Measurements from ENCODE around the gene PI3. TPM values are rescaled to one million over a fixed set of nuclear protein-coding genes. Genes with fewer than 3 reads are reported as not detected.
"Not testable (repeated sequence)": the region's sequence is repeated elsewhere in the genome, so short reads cannot be mapped to it uniquely, and the experiment has no call there.

Gene PI3
- not detected for polyA plus RNA-seq (ENCODE audit: insufficient read length)

- DNase-seq, result no peak
Observed at GRCh38 chr20:45174434-45175364, at the start of gene PI3. TSS of gene PI3 (plus strand) at chr20:45174902. CDS start at chr20:45174923, 21 bp downstream.

GRCh38 chr20:45128099-45128498 lies 46.6 kb upstream of the PI3 start:
- no peak for DNase-seq

GRCh38 chr20:45136911-45137310 lies 37.8 kb upstream of the PI3 start:
- no peak for DNase-seq

GRCh38 chr20:45138561-45139300 lies 36.0 kb upstream of the PI3 start:
- DNase-seq, result no peak

GRCh38 chr20:45139733-45140375 lies 34.8 kb upstream of the PI3 start:
- not testable (repeated sequence) for DNase-seq

- no peak for DNase-seq
Observed at GRCh38 chr20:45140836-45141235, 33.9 kb upstream of the PI3 start.

GRCh38 chr20:45149062-45149461 lies 25.6 kb upstream of the PI3 start:
- DNase-seq, result no peak

- no peak for DNase-seq
Observed at GRCh38 chr20:45152405-45152804, 22.3 kb upstream of the PI3 start.

- no peak for DNase-seq
Observed at GRCh38 chr20:45153147-45153546, 21.6 kb upstream of the PI3 start.

- DNase-seq, result peak; percentile 19
Observed at GRCh38 chr20:45153752-45154151, 20.9 kb upstream of the PI3 start.

GRCh38 chr20:45154183-45154582 lies 20.5 kb upstream of the PI3 start:
- no peak for DNase-seq

- not testable (repeated sequence) for DNase-seq
Observed at GRCh38 chr20:45154794-45155193, 19.9 kb upstream of the PI3 start.

- no peak for DNase-seq
Observed at GRCh38 chr20:45156713-45157112, 18.0 kb upstream of the PI3 start.

- DNase-seq, result no peak
Observed at GRCh38 chr20:45157962-45158361, 16.7 kb upstream of the PI3 start.

GRCh38 chr20:45163083-45163803 lies 11.5 kb upstream of the PI3 start:
- no peak for DNase-seq

- DNase-seq, result no peak
Observed at GRCh38 chr20:45164906-45165305, 9.8 kb upstream of the PI3 start.

- DNase-seq, result no peak
Observed at GRCh38 chr20:45173522-45173921, 1.2 kb upstream of the PI3 start.

- DNase-seq, result no peak
Observed at GRCh38 chr20:45176526-45177267, 2.0 kb downstream of the PI3 start.

GRCh38 chr20:45179166-45179565 lies 4.5 kb downstream of the PI3 start:
- DNase-seq, result no peak

GRCh38 chr20:45181639-45182038 lies 6.9 kb downstream of the PI3 start:
- no peak for DNase-seq

- no peak for DNase-seq
Observed at GRCh38 chr20:45183084-45183483, 8.4 kb downstream of the PI3 start.

- DNase-seq, result no peak
Observed at GRCh38 chr20:45187693-45188092, 13.0 kb downstream of the PI3 start.

Measured in hindlimb muscle (tissue), 1 donor.